GM12865 (cell line): ENCODE data around the gene TMPRSS13.
A peak's percentile ranks its signal among the peaks of the same experiment; 100 is the strongest.

Experiments
- DNase-seq: peaks from one replicate; pipeline ENCODE4 v3.0.0; 2010; ENCODE audit warnings: low read depth
- H3K4me3 ChIP-seq: 2 replicates; pipeline ENCODE4 v1.5.1; 2011; ENCODE audit warnings: mild to moderate bottlenecking, low read depth, low read length, control low read depth
- CTCF ChIP-seq: IDR thresholded peaks from 2 replicates; pipeline ENCODE4 v1.5.1; 2011; ENCODE audit warnings: low read length, control low read depth, low read depth, inconsistent platforms; ENCODE audit not compliant: insufficient read depth; ENCODE audit errors: missing control alignments

The TMPRSS13 gene

GRCh38 chr11:117908109-117908895 lies 20.9 kb downstream of the TMPRSS13 start:
- DNase-seq = no peak
- no peak overlapping the region for H3K4me3 ChIP-seq
- TF ChIP-seq CTCF = no peak

- DNase-seq = peak; percentile 59
- H3K4me3 ChIP-seq = no peak overlapping the region
These were observed 21.7 kb downstream of the TMPRSS13 start for GRCh38 chr11:117907276-117908108.

GRCh38 chr11:117906710-117907109 lies 22.5 kb downstream of the TMPRSS13 start:
- no peak for DNase-seq
- TF ChIP-seq CTCF = no peak

More at GRCh38 chr11:117907276-117908108, 21.7 kb downstream of the TMPRSS13 start:
- TF ChIP-seq CTCF = no peak

GRCh38 chr11:117906126-117906525 lies 23.1 kb downstream of the TMPRSS13 start:
- no peak for TF ChIP-seq CTCF
- no peak for DNase-seq

More at GRCh38 chr11:117906710-117907109, 22.5 kb downstream of the TMPRSS13 start:
- no peak overlapping the region for H3K4me3 ChIP-seq

GRCh38 chr11:117905524-117905923 lies 23.7 kb downstream of the TMPRSS13 start:
- no peak for TF ChIP-seq CTCF
- H3K4me3 ChIP-seq = no peak overlapping the region
- DNase-seq = no peak

More at GRCh38 chr11:117906126-117906525, 23.1 kb downstream of the TMPRSS13 start:
- no peak overlapping the region for H3K4me3 ChIP-seq

- no peak for DNase-seq
- TF ChIP-seq CTCF = no peak
These were observed 25.5 kb downstream of the TMPRSS13 start for GRCh38 chr11:117903505-117904382.

More at GRCh38 chr11:117903505-117904382, 25.5 kb downstream of the TMPRSS13 start:
- no peak overlapping the region for H3K4me3 ChIP-seq
